Stimulated activated naive CD8-positive, alpha-beta T cell treated with anti-CD3 and anti-CD28 coated beads, Interleukin-15, Interleukin-2, amounts not matched to agents 100 U/mL and 50 U/mL, for 24 hours (primary cell): ENCODE results near the gene LSM3.

Source experiments
- ATAC-seq: fragments of 150-1000 bp; cut with Tn5 transposase; one replicate; pipeline ENCODE4 v1.10.0; 2021
- DNase-seq: peaks from one replicate; pipeline ENCODE4 v3.0.0; 2021

Gene LSM3

DNA sequence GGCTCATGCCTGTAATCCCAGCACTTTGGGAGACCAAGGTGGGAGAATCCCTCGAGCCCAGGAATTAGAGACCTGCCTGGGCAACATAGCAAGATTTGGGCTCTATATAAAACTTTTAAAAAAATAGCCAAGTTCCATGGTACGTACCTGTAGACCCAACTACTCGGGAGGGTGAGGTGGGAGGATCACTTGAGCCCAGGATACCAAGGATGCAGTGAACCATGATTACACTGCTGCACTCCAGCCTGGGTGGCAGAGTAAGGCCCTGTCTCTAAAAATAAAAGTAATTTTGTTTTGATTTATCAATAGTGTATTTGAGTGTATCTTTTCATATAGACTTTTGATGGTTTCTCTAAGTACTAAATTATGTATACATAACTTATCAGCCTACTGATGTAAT lies 63.1 kb downstream of the LSM3 start:
- ATAC-seq: no peak
- no peak for DNase-seq

DNA sequence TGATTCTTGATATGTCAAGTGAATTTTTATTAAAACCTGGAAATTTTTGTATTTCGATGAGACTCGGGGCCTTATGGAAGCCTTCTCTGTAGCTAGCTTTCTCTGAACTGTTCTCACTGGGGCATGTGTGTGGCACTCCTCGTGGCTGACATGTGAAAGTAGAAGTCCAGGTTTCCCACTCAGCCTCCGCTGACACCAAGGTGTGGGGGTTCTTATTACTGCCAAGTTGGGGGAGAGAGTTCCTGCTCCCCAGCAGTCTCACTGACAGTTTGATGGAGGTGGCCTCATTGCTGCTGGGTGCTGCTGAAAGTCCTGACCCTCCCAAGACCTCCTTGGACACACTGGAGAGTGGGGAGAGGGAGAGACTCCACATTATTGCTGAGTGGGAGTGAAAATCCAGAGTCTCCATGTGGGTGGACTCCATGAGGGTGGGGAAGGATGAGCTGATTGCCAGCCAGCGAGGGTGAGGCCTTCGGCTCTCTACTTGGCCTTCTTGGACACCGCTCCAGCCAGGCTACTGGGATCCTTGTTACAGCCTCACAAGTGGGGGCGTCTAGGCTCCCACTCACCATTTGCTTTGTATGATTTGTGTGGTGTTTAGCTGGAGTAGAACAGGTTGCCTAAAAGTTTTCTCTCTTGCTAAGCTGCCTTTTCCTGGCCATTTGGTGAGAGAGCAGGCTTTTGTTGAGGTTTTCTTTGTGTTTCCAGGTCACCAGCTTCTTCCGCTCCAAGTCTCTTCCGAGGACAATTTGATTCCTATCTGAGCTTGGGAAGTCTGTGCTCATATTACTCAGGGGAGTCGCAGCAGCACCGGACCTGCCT lies 64.1 kb downstream of the LSM3 start:
- no peak for DNase-seq
- ATAC-seq: no peak

DNA sequence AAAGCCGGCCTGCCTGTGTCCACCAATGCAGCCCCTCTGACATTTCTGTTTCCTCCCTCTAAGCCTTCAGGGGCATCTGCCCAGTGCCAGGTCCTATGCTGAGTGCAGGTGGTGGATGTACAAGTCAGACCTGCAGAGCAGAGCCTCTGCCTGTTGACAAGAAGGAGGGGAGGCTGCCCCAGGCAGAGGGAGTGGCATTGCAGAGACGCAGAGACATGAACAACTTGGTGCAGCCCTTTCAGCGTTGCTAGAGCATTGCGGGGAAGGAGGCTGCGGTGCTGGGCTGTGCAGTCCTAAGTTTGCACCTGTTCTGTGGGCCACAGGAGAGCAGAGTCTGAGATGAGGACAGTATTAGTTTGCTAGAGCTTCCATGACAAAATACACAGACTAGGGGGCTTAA lies 65.2 kb downstream of the LSM3 start:
- DNase-seq (no peak), ATAC-seq (no peak)

DNA sequence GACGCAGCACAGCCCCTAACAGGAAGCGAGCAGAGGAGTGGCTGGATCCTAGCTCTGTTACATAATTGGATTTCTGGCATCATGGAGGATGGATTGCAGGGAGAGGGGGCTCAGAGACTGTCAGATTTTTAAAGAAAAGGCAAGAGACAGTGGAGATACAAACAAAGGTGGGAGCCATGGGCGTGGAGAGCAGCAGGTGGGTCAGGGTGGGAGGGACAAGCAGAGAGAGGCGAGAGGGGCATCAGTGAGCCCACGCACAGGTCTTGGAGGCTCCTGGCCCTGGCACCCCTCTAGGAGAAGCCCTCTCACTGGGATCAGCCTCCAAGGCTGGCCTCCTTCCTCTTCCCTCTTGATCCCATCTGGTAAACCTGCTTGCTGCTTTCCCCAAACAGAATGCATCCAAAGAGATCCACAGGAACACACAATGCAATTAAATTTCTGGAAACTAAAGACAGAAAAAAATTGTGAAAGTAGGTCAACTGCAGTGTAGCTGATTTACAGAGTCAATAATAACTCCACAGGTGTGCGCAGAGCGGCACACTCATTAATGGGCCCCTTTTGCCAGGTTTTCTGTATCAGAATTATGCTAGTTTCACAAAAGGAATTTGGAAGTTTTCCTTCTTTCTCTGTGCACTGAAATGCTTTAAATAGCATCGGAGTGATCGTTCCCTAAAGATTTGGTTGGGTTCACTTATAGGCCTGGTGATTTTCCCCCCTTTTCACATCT lies 66.1 kb downstream of the LSM3 start:
- DNase-seq (no peak), ATAC-seq (no peak)

DNA sequence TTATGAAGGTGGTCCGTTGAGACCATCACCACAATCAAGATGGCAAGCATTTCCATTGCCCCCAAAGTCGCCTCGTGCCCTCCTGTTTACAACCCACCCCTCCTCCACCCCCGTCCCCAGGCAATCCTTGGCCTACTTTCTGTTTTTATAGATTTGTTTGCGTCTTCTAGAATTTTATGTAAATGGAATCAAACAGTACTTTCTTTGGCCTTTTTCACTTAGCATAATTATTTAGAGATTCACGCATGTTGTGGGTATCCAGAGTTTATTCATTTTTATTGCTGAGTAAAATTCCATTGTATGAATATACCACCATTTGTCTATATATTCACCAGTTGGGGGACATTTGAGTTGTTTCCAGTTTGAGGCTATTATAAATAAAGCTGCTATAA lies 66.6 kb downstream of the LSM3 start:
- DNase-seq (no peak), ATAC-seq (no peak)

DNA sequence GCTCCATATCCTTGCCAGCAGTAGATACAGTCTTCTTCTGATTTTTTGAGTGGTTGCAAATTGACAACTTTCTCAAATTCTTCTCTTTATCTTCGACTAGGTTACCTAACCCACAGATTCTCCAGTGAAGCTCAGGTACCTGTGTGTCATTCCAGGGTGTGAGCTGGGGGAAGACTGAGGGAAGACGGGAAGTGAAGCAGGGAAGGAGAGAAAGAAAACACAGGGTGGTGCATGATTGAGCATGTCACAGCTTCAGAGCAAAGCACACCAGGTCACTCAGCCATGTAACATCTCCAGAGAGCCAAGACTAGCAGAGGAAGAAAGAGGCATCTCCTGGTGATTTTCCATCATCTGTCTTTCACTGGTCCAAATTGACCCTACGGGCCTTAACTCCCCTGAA lies 67.2 kb downstream of the LSM3 start:
- no peak for DNase-seq
- no peak for ATAC-seq

DNA sequence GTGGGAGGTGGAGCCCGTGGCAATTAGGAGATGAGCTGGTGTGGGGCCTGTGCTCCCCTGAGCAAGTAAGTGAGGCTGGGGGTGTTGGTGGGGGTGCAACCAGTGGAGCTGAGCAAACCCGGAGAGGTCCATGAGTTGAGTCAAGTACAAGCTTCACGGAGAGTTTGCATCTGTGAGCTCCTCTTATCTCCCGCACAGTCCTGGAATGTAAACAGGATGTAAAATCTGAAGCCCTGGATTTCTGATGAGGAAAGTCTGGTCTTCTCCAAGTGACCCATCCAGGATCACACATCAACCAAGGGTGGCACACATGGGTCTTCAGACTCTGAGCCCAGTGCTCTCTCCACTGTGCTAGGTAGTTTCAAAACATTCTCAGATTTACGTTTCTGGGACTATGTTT lies 67.8 kb downstream of the LSM3 start:
- no peak for ATAC-seq
- DNase-seq: no peak

DNA sequence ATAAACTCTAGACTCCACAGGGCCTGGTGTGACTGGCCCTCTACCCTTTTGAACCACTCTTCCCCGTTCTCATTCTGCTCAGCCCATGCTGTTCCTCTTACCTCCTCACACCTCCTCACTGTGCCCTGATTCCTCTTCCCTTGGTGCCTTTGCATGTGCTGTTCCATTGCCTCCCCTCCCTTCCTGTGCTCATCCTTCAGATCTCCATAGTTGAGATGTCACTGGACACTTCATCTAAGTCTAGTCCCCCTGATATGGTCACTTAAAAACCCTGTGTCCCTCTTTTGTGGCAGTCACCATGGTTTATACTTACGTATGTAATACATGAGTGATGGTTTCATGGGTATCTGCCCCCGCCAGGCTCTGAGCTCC lies 69.8 kb downstream of the LSM3 start:
- ATAC-seq: no peak
- DNase-seq: no peak

DNA sequence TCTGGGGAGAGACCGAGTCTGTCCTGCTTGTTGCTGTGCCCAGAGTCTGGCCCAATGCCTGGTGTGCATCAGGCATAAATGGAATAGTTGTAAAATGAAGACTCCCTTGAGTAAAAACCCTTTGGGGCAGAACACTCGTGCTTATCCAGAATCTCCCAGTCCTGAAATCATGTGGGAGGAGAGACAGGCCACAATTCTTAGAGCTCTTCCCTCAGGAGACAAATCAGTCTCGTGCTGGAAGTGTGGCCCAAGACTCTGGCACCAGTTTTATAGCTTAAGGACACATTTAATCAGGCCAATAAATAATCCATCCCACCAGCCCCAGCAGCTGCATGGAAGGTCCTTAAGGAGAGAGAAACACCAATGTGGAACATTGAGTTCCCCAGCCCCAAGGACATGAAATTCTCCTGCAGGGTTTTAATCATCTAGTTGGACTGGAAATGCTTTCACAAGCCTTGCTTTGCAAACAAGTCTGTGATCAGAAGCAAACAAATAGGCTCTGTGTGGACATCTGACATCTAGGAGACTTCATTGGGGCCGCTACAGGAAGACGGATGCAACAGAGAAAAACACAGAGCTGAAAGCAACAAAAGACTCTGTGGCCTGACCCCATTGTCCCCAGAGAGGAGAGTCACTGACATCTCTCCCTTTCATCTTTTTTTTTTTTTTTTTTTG lies 70.4 kb downstream of the LSM3 start:
- no peak for DNase-seq
- no peak for ATAC-seq
